Psoas muscle (tissue), 8 donors: ENCODE results near the gene ACTRT2. TPM values are rescaled to one million over a fixed set of nuclear protein-coding genes. Genes with fewer than 3 reads are reported as not detected.

Experiments used
- ATAC-seq, 4 donors: fragments of 200-7000 bp; cut with Tn5 transposase; one replicate each; pipeline ENCODE4 v1.9.1; 2020; ENCODE audit warnings: moderate library complexity in 3 of 4, mild to moderate bottlenecking in 2 of 4
- DNase-seq, 2 donors: peaks; one replicate each; pipeline ENCODE4 v3.0.0-alpha.2; 2020
- H3K27ac ChIP-seq: fragments of 200-600 bp; one replicate; pipeline ENCODE4 v1.8.0; 2022
- H3K27me3 ChIP-seq, 3 donors: fragments of 200-600 bp in 1 of 3; one replicate each; pipeline versions ENCODE4 v1.6.1 to v1.8.0; 2013 to 2022; ENCODE audit warnings: low read length in 2 of 3, mild to moderate bottlenecking in 2 of 3, moderate library complexity in 1 of 3; ENCODE audit not compliant: insufficient read depth in 3 of 3
- H3K36me3 ChIP-seq, 2 donors: fragments of 200-600 bp in 1 of 2; one replicate each; pipeline versions ENCODE4 v1.6.1 to v1.8.0; 2013 to 2022; ENCODE audit warnings: low read depth in 1 of 2, mild to moderate bottlenecking in 1 of 2, moderate library complexity in 1 of 2; ENCODE audit not compliant: insufficient read depth in 1 of 2
- H3K4me1 ChIP-seq: fragments of 200-600 bp; one replicate; pipeline ENCODE4 v1.8.0; 2022
- H3K4me3 ChIP-seq: fragments of 200-600 bp; one replicate; pipeline ENCODE4 v1.8.0; 2022; ENCODE audit warnings: mild to moderate bottlenecking
- H3K9me3 ChIP-seq: fragments of 200-600 bp; one replicate; pipeline ENCODE4 v1.8.0; 2022
- WGBS, 3 donors: extraction: QIAGEN DNeasy Blood & Tissue Kit; methylation state at CpG; one replicate each; pipeline versions ENCODE4 v1.1.6 to v1.1.7; 2013; 5-methylcytosine and 5-hydroxymethylcytosine counted together
- intact Hi-C, 2 donors: fragments of 100-400 bp; cut with DNase I; formaldehyde crosslinking; loops; one replicate each; pipeline versions ENCODE4 v1.11.0 to v1.14.2; 2022
- polyA plus RNA-seq, 3 donors: library from polyadenylated mRNA; stranded (reverse); fragments of 200-250 nt; gene quantifications; one replicate each; pipeline ENCODE4 v1.2.3, GENCODE V29; 2013
- total RNA-seq, 4 donors: library from RNA; stranded (reverse); fragmentation: NEBNext Ultra II Directional in 2 of 4; extraction: Animal tissue kit (Norgen Biotek cat#: 25700) in 2 of 4; gene quantifications; one replicate each; pipeline versions ENCODE4 v1.2.1 to v1.2.4, GENCODE V29; 2021 to 2023
- TF ChIP-seq, protein P1 (sequence below): fragments of 200-600 bp; IDR thresholded peaks from one replicate; pipeline ENCODE4 v1.8.0; 2022; ENCODE audit warnings: antibody characterized with exemption
- donor health status: healthy with polysubstance abuse.
- donor health status: DM: no; HTN: no; CAD: no; lungs with moderate emphysema.
- donor health status: Bipolar disorder and iron deficiency.
- donor health status: healthy.
- donor health status: DM: yes; HTN: yes; CAD: no.
- donor health status: DM: no; HTN: no; CAD: no.
- donor health status: DM: no; HTN: no; CAD: no.
- donor health status: DM: yes; HTN: yes; CAD: no.

The ACTRT2 gene
- total and polyA plus RNA-seq, 7 donors: not detected

DNA sequence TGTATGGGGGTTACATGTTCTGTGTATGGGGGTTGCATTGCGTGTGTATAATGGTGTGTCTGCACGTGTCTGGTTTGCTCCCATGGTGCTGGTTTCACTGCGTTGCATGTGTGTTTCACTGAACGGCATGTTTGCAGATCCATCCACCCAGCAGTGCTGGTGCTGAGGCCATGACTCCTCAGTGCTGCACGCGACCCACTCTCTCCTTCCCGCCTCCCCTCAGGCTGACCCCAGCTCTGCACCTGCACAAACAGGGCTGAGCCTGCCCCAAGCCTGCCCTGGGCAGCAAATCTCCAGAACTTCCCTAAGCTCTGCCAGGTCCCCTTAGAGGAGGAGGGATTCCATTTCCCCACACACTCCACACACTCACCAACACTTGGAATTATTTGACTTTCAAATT, 18.7 kb downstream of the ACTRT2 start:
- H3K4me3 ChIP-seq: no peak overlapping the region
- H3K9me3 ChIP-seq: no peaks in the 10 kb centered on the region
- intact Hi-C loops: no loop called here
- H3K27me3 ChIP-seq: peaks cover 0 to 58% (median 14%) of the 10 kb centered on the region in 3 donors
- no peak overlapping the region for H3K27ac ChIP-seq
- no peak for DNase-seq
- no peaks in the 10 kb centered on the region for H3K36me3 ChIP-seq
- TF ChIP-seq, protein P1, sequence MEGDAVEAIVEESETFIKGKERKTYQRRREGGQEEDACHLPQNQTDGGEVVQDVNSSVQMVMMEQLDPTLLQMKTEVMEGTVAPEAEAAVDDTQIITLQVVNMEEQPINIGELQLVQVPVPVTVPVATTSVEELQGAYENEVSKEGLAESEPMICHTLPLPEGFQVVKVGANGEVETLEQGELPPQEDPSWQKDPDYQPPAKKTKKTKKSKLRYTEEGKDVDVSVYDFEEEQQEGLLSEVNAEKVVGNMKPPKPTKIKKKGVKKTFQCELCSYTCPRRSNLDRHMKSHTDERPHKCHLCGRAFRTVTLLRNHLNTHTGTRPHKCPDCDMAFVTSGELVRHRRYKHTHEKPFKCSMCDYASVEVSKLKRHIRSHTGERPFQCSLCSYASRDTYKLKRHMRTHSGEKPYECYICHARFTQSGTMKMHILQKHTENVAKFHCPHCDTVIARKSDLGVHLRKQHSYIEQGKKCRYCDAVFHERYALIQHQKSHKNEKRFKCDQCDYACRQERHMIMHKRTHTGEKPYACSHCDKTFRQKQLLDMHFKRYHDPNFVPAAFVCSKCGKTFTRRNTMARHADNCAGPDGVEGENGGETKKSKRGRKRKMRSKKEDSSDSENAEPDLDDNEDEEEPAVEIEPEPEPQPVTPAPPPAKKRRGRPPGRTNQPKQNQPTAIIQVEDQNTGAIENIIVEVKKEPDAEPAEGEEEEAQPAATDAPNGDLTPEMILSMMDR: no peak
- ATAC-seq: no peak
- H3K4me1 ChIP-seq: no peaks in the 10 kb centered on the region
- WGBS, 3 donors: 81 to 90% (median 84%) methylated on average over 7 of the region's 7 CpGs

DNA sequence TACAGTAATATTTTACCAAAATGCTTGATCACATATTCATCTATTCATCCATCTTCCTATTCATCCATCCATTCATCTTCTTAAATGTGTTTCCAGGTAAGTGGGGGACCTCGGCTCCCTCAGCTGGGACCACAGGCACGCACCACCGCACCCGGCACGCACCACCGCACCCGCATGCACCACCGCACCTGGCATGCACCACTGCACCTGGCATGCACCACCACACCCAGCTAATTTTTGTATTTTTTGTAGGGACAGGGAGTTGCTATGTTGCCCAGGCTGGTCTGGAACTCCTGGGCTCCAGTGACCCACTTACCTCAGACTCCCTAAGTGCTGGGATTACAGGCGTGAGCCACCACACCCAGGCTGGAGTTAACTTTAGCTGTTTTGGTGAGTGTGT, 21.2 kb downstream of the ACTRT2 start:
- H3K36me3 ChIP-seq: no peaks in the 10 kb centered on the region
- no peaks in the 10 kb centered on the region for H3K4me1 ChIP-seq
- H3K9me3 ChIP-seq: no peaks in the 10 kb centered on the region
- no peak overlapping the region for H3K4me3 ChIP-seq
- TF ChIP-seq, protein P1: no peak
- intact Hi-C loops: no loop called here
- peaks cover 0 to 52% (median 9%) of the 10 kb centered on the region in 3 donors for H3K27me3 ChIP-seq
- WGBS, 3 donors: 90 to 95% (median 93%) methylated on average over 9 of the region's 9 CpGs
- ATAC-seq: no peak
- H3K27ac ChIP-seq: no peak overlapping the region
- no peak for DNase-seq

DNA sequence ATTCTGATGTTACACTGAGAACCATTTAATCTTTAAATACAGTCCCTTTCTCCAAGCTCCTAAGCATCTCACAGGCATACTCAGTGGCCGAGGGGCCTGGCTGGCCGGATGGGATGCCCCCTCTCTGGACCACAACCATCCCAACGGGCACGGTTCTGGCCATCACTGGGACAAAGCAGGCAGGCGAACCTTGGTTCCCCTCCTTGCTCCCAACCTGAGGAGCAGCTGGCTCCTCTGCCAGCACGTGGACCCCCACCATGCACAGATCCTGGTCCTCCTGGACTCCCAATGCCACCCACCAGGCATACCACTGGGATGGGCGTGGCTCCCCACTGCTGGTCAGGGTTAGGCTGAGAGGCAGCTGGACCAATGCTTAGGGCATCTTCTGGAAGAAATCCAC, 27.9 kb downstream of the ACTRT2 start:
- no peak overlapping the region for H3K27ac ChIP-seq
- WGBS, 3 donors: 77 to 86% (median 77%) methylated on average over 7 of the region's 7 CpGs
- ATAC-seq (no peak), DNase-seq (no peak)
- H3K4me3 ChIP-seq: no peak overlapping the region
- no peaks in the 10 kb centered on the region for H3K36me3 ChIP-seq
- H3K27me3 ChIP-seq: peaks cover 0 to 33% (median 12%) of the 10 kb centered on the region in 3 donors
- no peaks in the 10 kb centered on the region for H3K9me3 ChIP-seq
- TF ChIP-seq, protein P1: no peak
- no peaks in the 10 kb centered on the region for H3K4me1 ChIP-seq
- intact Hi-C loops: no loop called here

DNA sequence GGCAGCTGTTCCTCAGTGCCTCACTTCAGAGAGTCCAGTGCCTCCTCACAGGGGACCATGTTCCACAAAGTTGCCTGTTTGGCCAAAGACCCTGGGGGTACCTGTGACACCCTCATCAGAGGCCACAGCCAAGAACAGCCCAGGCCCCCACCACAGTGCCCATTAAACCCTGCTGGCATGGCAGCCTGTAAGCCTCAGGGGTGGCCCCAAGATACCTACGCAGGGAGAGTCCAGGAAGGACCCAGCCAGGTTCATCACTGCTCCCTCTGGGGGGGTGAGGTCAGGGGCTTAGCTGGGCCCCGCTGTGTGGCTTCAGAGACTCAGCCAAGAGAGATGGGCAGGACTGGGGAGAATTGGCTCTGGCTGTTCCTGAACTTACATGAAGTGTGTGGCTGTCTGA, 28.6 kb downstream of the ACTRT2 start:
- DNase-seq (no peak), ATAC-seq (no peak)
- Histone ChIP-seq H3K4me3 (no peak overlapping the region), H3K9me3 (no peaks in the 10 kb centered on the region), H3K27me3 (peaks cover 0 to 32% (median 14%) of the 10 kb centered on the region in 3 donors), H3K4me1 (no peaks in the 10 kb centered on the region), H3K36me3 (no peaks in the 10 kb centered on the region), H3K27ac (no peak overlapping the region)
- TF ChIP-seq, protein P1: no peak
- intact Hi-C loops: no loop called here
- WGBS, 3 donors: 65 to 79% (median 76%) methylated on average over 2 of the region's 2 CpGs

DNA sequence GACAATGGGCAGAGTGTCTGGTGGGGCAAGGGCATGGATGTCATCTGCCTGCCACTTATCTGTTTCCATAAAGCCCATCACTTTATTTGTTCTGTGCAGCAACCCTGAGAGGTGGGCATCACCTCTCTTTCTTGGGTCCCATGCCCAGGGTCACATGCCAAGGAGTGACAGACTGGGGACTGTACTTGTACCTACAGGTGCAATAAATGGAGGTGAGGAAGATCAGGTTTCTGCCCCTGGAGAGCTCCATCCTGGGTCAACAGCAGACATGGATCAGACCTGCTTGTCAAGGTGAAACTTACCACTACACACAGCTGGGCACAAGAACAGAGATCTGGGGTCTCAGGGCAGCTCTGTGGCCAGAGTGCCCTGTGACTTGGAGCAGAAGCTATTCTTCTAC, 29.3 kb downstream of the ACTRT2 start:
- ATAC-seq (no peak), DNase-seq (no peak)
- TF ChIP-seq, protein P1: no peak
- intact Hi-C loops: no loop called here
- Histone ChIP-seq H3K27ac (no peak overlapping the region), H3K36me3 (no peaks in the 10 kb centered on the region), H3K4me3 (no peak overlapping the region), H3K4me1 (no peaks in the 10 kb centered on the region), H3K27me3 (peaks cover 0 to 27% (median 14%) of the 10 kb centered on the region in 3 donors), H3K9me3 (no peaks in the 10 kb centered on the region)
